BJ (cell line): Measurements from ENCODE around the gene SLC12A7. TPM values are rescaled to one million over a fixed set of nuclear protein-coding genes. Genes with fewer than 3 reads are reported as not detected.

ENCODE experiments used
- CTCF ChIA-PET: fragments of 350-600 bp; formaldehyde crosslinking; extraction: SDS; loops from one replicate; lab custom pipeline; 2021; ENCODE audit warnings: antibody characterized with exemption, inconsistent platforms; lab: Yijun Ruan, JAX
- POLR2A ChIA-PET: fragments of 300-600 bp; sonication (Branson Sonifier 250); formaldehyde crosslinking; extraction: SDS; loops from one replicate; lab custom pipeline; 2021; ENCODE audit warnings: antibody characterized with exemption; lab: Charles Lee
- DNase-seq: peaks from one replicate; pipeline ENCODE4 v3.0.0-alpha.2; 2011; ENCODE audit warnings: low read depth
- H3K27me3 ChIP-seq: 2 replicates; pipeline ENCODE4 v1.6.0; 2011; ENCODE audit warnings: low read length; ENCODE audit not compliant: control insufficient read depth, insufficient read depth
- H3K36me3 ChIP-seq: 2 replicates; pipeline ENCODE4 v1.5.1; 2011; ENCODE audit warnings: low read length; ENCODE audit not compliant: control insufficient read depth, insufficient read depth
- H3K4me3 ChIP-seq: 2 replicates; pipeline ENCODE4 v1.5.1; 2011; ENCODE audit warnings: low read depth, mild to moderate bottlenecking, control low read depth, low read length
- polyA plus RNA-seq: library from polyadenylated mRNA; depleted of rRNA; stranded (reverse); fragments of >200 nt; gene quantifications from 2 replicates; pipeline ENCODE4 v1.2.3, GENCODE V29; 2011
- TF ChIP-seq, protein P1 (sequence below): IDR thresholded peaks from 2 replicates; pipeline ENCODE4 v1.5.1; 2011; ENCODE audit warnings: low read depth, mild to moderate bottlenecking, control low read depth, inconsistent platforms, low read length, moderate library complexity; ENCODE audit not compliant: insufficient read depth

The SLC12A7 gene
- polyA plus RNA-seq, 1 experiment, result 4.6 TPM

DNA sequence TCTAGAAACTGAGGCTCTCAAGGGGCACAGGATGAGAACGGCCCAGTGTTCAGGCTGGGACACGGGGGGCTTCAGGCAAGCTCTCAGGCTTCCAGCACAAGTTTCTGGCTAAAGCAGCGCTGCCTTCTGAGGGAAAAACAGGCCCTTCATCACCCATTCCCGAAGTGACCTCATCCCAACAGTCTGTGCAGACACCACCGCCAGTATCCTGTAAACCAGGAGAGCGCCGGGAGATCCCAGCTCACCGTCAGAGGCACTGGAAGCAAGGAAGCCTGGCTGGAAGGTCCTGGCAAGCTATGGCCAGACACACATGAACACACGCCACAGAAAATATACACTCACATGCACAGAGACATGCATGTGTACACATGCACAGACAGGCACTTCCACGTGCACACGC lies 8.8 kb downstream of the SLC12A7 start:
- DNase-seq, result no peak
- H3K4me3 ChIP-seq, result no peak overlapping the region
- TF ChIP-seq, protein P1, sequence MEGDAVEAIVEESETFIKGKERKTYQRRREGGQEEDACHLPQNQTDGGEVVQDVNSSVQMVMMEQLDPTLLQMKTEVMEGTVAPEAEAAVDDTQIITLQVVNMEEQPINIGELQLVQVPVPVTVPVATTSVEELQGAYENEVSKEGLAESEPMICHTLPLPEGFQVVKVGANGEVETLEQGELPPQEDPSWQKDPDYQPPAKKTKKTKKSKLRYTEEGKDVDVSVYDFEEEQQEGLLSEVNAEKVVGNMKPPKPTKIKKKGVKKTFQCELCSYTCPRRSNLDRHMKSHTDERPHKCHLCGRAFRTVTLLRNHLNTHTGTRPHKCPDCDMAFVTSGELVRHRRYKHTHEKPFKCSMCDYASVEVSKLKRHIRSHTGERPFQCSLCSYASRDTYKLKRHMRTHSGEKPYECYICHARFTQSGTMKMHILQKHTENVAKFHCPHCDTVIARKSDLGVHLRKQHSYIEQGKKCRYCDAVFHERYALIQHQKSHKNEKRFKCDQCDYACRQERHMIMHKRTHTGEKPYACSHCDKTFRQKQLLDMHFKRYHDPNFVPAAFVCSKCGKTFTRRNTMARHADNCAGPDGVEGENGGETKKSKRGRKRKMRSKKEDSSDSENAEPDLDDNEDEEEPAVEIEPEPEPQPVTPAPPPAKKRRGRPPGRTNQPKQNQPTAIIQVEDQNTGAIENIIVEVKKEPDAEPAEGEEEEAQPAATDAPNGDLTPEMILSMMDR, result no peak
- POLR2A ChIA-PET, result no interaction called here
- CTCF ChIA-PET, result no interaction called here
- H3K36me3 ChIP-seq, result no peaks in the 10 kb centered on the region
- no peaks in the 10 kb centered on the region; the same call in 1 of the 2 replicates for H3K27me3 ChIP-seq

DNA sequence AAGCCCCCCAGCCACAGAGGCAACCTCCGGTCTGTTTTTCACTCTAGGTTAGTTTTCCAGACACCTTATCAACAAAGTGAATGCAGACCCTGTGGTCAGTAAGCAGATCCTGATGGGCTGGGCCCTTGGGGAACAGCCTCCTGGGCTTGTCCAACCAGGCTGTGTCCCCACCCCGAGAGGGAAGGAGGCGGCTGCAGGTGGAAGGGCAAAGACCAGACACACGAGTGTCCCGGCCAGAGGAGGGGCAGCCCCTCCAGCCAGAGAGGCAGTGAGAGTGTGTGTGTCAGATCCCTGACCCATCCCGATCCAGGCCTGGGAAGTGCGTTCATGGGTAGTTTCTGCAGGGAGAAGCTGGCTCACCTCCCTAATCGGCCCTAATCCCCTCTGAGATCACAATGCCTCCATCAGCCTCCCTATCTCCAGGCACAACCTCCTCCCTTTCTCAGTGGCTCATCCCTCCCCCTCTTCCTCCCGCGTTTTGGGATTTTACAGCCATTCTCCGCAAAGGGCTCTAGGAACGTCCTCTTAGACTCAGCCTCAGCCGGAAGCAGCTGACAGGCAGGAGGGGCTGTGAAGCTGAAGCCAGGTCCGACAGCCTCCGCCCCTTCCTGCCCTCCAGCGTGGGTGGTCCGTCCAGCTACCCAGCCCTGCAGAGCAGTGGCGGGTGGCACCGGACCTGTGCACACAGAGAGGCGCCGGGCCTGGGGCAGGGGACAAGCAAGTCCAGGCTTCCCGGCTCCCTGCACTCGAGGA lies 9.7 kb downstream of the SLC12A7 start:
- H3K4me3 ChIP-seq, result no peak overlapping the region
- ChIA-PET CTCF (no interaction called here), POLR2A (no interaction called here)
- H3K27me3 ChIP-seq, result no peaks in the 10 kb centered on the region; the same call in 1 of the 2 replicates
- H3K36me3 ChIP-seq, result no peaks in the 10 kb centered on the region
- DNase-seq, result no peak
- TF ChIP-seq, protein P1, result no peak

DNA sequence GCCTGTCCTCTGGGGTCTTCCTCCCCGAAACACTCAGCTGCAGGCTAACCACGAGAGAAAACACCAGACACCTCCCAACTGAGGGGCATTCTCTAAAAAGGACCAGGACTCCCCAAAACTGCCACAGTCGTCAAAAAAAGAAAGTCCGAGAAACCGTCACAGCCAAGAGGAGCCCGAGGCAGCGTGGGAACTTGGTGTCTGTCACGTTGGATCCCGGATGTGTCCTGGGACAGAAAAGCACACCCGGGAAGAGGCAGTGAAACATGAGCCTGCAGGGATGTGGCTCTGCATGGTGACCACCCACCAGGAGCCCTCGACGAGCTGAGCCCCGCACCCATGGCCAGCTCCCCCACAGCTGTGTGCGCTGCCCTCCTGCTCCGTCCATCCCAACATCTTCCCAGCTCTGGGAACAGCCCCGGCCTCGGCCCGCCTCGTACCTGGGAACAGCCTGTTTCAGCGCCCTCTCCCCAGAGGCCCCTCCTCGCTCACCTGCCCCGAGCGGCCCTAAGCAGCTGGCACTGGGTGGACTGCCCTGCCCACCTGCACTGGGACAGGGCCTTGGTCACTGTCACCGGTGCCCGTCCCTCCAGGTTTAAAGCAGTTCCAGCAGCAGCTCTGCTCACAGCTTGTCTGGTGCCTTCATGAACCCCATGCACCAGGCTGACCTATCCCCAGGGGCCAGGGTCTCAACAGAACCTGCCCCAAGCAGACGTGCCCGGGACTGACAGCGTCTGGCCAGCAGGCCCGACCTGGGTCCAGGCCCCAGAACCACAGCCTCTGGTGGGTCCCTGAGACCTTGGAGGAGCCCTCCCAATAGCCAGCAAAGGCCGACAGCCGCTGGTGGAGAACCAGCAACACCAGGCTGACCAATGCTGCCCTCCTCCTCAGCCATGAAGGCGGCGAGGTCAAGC lies 10.9 kb downstream of the SLC12A7 start:
- TF ChIP-seq, protein P1, result no peak
- ChIA-PET CTCF (no interaction called here), POLR2A (no interaction called here)
- no peaks in the 10 kb centered on the region for H3K36me3 ChIP-seq
- H3K4me3 ChIP-seq, result no peak overlapping the region
- no peak for DNase-seq
- H3K27me3 ChIP-seq, result no peaks in the 10 kb centered on the region; the same call in 1 of the 2 replicates

DNA sequence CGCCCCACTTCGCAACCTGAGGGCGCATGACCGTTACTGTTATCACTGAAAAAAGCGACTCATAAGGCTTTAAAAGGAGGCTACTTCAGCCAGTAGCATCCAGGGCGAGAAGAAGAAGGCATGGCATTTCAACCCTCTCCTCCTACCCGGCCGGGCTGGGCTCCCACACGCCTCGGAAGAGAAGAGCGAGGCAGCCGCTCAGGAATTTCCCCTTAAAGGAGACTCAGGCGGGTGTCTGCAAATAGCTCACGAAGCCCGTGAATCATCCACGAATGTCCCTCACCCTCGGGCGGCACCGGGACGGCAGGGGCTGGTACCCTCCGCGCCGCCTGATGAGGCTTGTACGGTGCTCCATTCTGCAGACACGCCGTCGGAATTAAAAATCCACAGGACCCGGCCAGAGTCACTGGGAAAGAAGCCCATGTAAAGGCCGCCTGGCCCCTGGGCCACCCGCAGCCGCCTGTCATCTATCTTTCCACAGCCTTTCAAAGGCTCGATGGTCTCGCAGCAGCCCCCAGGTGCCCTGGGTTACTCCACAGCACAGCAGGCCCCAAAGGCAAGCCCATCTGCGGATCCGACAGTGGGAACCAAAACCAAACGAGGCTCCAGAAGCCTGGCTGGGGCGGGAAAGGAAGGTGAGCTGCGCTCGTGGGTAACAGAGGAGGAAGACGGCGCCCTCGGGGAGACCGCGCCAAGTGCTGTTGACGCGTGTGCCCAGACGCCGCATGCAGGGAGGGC lies 11.8 kb downstream of the SLC12A7 start:
- ChIA-PET POLR2A (no interaction called here), CTCF (no interaction called here)
- no peak for DNase-seq
- Histone ChIP-seq H3K27me3 (no peaks in the 10 kb centered on the region; the same call in 1 of the 2 replicates), H3K36me3 (no peaks in the 10 kb centered on the region), H3K4me3 (no peak overlapping the region)
- TF ChIP-seq, protein P1, result no peak
